ENCODE measurements around the gene HSPA9.

Gene HSPA9

GRCh38 chr5:138542180-138542955, 32.8 kb downstream of the HSPA9 start (continued):
- no peak for TF ChIP-seq ZNF214 (tag by site-specific recombination; IDR thresholded peaks at IDR 0.05; ENCODE audit: borderline replicate concordance)
- no peak for TF ChIP-seq ZNF132 (tag by site-specific recombination; IDR thresholded peaks at IDR 0.05; ENCODE audit: borderline replicate concordance)
- TF ChIP-seq GLI4 (tag by site-specific recombination; IDR thresholded peaks at IDR 0.05) = no peak
- no peak for TF ChIP-seq ZBTB8A (tag by site-specific recombination; IDR thresholded peaks at IDR 0.05)
- peak; percentile 18; the same call in 1 of the 2 replicates for TF ChIP-seq ZNF623 (tag by site-specific recombination; IDR thresholded peaks at IDR 0.05)
- TF ChIP-seq ZNF513 (tag by site-specific recombination; IDR thresholded peaks at IDR 0.05) = no peak
- no peak for TF ChIP-seq ZSCAN5A (tag by site-specific recombination; IDR thresholded peaks at IDR 0.05)

- Histone ChIP-seq H3K36me3 (ENCODE audit: control insufficient read depth in 2 of 2, insufficient read depth in 1 of 2, low read length in 2 of 2) (peaks cover 0 to 41% of the 10 kb centered on the region in 2 experiments; a peak in 2 of 3 replicates), H3K4me3 (ENCODE audit: low read depth, low read length) (peak overlapping the region; percentile 100), H3K4me1 (ENCODE audit: control insufficient read depth, insufficient read depth, low read length) (peaks cover 11% of the 10 kb centered on the region), H3K27ac (ENCODE audit: extremely low read depth, low read depth, low read length) (0 out of 2 replicates have a peak overlapping the region, but pooled peaks have one; percentile 77), H3K9me3 (ENCODE audit: control insufficient read depth, insufficient read depth, low read depth, low read length) (no peaks in the 10 kb centered on the region)
- TF ChIP-seq ZNF311 (tag by site-specific recombination; IDR thresholded peaks at IDR 0.05; ENCODE audit: borderline replicate concordance) (no peak), ZNF292 (tag by site-specific recombination; IDR thresholded peaks at IDR 0.05; ENCODE audit: borderline replicate concordance, low read depth) (no peak), ZNF701 (tag by site-specific recombination; IDR thresholded peaks at IDR 0.05) (no peak), ZNF2 (tag by site-specific recombination; IDR thresholded peaks at IDR 0.05) (no peak), ZEB2 (tag by site-specific recombination; IDR thresholded peaks at IDR 0.05) (no peak), ZNF23 (tag by site-specific recombination; IDR thresholded peaks at IDR 0.05; ENCODE audit: borderline replicate concordance) (no peak)
- TF ChIP-seq, protein P1, sequence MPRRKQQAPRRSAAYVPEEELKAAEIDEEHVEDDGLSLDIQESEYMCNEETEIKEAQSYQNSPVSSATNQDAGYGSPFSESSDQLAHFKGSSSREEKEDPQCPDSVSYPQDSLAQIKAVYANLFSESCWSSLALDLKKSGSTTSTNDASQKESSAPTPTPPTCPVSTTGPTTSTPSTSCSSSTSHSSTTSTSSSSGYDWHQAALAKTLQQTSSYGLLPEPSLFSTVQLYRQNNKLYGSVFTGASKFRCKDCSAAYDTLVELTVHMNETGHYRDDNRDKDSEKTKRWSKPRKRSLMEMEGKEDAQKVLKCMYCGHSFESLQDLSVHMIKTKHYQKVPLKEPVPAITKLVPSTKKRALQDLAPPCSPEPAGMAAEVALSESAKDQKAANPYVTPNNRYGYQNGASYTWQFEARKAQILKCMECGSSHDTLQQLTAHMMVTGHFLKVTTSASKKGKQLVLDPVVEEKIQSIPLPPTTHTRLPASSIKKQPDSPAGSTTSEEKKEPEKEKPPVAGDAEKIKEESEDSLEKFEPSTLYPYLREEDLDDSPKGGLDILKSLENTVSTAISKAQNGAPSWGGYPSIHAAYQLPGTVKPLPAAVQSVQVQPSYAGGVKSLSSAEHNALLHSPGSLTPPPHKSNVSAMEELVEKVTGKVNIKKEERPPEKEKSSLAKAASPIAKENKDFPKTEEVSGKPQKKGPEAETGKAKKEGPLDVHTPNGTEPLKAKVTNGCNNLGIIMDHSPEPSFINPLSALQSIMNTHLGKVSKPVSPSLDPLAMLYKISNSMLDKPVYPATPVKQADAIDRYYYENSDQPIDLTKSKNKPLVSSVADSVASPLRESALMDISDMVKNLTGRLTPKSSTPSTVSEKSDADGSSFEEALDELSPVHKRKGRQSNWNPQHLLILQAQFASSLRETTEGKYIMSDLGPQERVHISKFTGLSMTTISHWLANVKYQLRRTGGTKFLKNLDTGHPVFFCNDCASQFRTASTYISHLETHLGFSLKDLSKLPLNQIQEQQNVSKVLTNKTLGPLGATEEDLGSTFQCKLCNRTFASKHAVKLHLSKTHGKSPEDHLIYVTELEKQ (tag by site-specific recombination; IDR thresholded peaks at IDR 0.05; ENCODE audit: borderline replicate concordance) = no peak
- ChIA-PET POLR2A (interaction anchor here (1.1 to 2.6 kb wide), 4 partner anchors 11 to 363 kb away, joined by 3 to 30 read pairs (median 18); partner anchors contain the start of genes HSPA9 and KIF20A), CTCF (interaction anchor here (2.9 kb wide), 1 partner anchor 92 kb away, joined by 10 read pairs; no protein-coding TSS in a partner anchor)
Observed at GRCh38 chr5:138541511-138542179, 33.6 kb downstream of the HSPA9 start.

GRCh38 chr5:138539791-138540190, 35.4 kb downstream of the HSPA9 start:
- TF ChIP-seq ZNF510 (tag by site-specific recombination; IDR thresholded peaks at IDR 0.05; ENCODE audit: insufficient replicate concordance) (no peak), ATF2 (tag by site-specific recombination; IDR thresholded peaks at IDR 0.05; ENCODE audit: low read depth) (no peak), ZNF664 (tag by site-specific recombination; IDR thresholded peaks at IDR 0.05) (peak; percentile 92)
- POLR2A ChIA-PET = no interaction called here
- Histone ChIP-seq H3K4me1 (ENCODE audit: control insufficient read depth, insufficient read depth, low read length) (peaks cover 11% of the 10 kb centered on the region), H3K9me3 (ENCODE audit: control insufficient read depth, insufficient read depth, low read depth, low read length) (no peaks in the 10 kb centered on the region), H3K4me3 (ENCODE audit: low read depth, low read length) (no peak overlapping the region), H3K36me3 (ENCODE audit: control insufficient read depth in 2 of 2, insufficient read depth in 1 of 2, low read length in 2 of 2) (peaks cover 6 to 48% of the 10 kb centered on the region in 2 experiments; a peak in 2 of 3 replicates), H3K27ac (ENCODE audit: extremely low read depth, low read depth, low read length) (no peak overlapping the region)
- CTCF ChIA-PET = no interaction called here

Data from HEK293 (cell line).